Mesodermal cell (in vitro differentiated cells): ENCODE results near the gene RBP5. TPM values are rescaled to one million over a fixed set of nuclear protein-coding genes. Genes with fewer than 3 reads are reported as not detected.

Experiments
- H3K27ac ChIP-seq: 2 replicates; pipeline ENCODE4 v1.7.0; 2013; ENCODE audit warnings: mild to moderate bottlenecking, low read depth, low read length, moderate library complexity; ENCODE audit not compliant: severe bottlenecking
- H3K36me3 ChIP-seq: 2 replicates; pipeline ENCODE4 v1.7.1; 2013; ENCODE audit warnings: mild to moderate bottlenecking, low read length, moderate library complexity; ENCODE audit not compliant: control insufficient read depth, insufficient read depth
- H3K4me1 ChIP-seq: one replicate; pipeline ENCODE4 v1.7.1; 2013; ENCODE audit warnings: mild to moderate bottlenecking, low read length; ENCODE audit not compliant: insufficient read depth, control insufficient read depth, poor library complexity, severe bottlenecking
- H3K4me3 ChIP-seq: 2 replicates; pipeline ENCODE4 v1.7.0; 2013; ENCODE audit warnings: low read length, control low read depth, mild to moderate bottlenecking; ENCODE audit not compliant: insufficient read depth, poor library complexity, severe bottlenecking; ENCODE audit errors: extremely low read depth
- H3K9me3 ChIP-seq: 2 replicates; pipeline ENCODE4 v1.7.1; 2013; ENCODE audit warnings: mild to moderate bottlenecking, low read length, moderate library complexity; ENCODE audit not compliant: control insufficient read depth
- WGBS, 2 experiments: methylation state at CpG; one replicate each; pipeline ENCODE4 v1.1.5; 2013; ENCODE audit warnings: missing lambda C conversion rate in 2 of 2; ENCODE audit not compliant: insufficient coverage in 2 of 2; 5-methylcytosine and 5-hydroxymethylcytosine counted together
- polyA plus RNA-seq, 2 experiments: library from polyadenylated mRNA; stranded (reverse); fragments of 50-300 nt; gene quantifications; one replicate each; pipeline ENCODE4 v1.2.3, GENCODE V29; 2013

Gene RBP5
- not detected for polyA plus RNA-seq (2013, experiment 1 of 2)
- polyA plus RNA-seq (2013, experiment 2 of 2), result not detected

DNA sequence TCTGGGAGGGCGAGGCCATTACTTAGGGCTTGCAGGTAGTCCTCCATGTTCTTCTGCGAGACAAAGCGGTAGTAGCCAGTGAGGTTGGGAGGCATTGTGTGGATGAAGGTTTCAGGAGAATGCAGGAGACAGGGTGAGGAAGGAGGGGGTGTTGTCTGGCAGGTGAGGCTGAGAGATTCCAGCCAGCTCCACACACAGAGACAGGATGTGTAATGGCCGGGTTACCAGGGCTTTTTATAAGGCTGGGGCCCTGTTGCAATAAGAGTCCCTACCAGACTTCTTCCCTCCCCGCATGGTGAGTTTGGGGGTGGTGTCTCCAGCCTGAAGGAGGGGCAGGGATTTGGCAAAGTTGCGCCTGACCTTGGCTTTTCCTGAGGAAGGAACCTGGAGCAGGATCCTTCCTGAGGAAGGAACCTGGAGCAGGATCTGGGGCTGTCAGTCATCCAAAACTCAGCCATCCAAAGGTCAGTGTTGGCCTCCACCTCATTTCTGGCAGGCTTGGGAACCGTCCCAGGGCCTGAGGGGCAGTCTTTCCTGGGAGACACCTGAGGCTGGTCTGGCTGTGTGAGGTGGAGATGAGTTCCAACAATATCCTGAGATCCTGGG lies at the start of gene RBP5:
Gene RBP5, minus strand, starts transcription at position 209 of the 606 bp plus-strand sequence. Its CDS starts 114 bp downstream, at position 95.
- Histone ChIP-seq H3K27ac (no peak within 1 kb of the TSS), H3K4me3 (peak within 1 kb of the TSS; percentile 58), H3K9me3 (no peaks in the 10 kb centered on the region), H3K36me3 (no peaks in the 10 kb centered on the region), H3K4me1 (no peaks in the 10 kb centered on the region)
- 50 to 85% methylated on average over 1 to 4 of the region's 7 CpGs for WGBS, 2 experiments

DNA sequence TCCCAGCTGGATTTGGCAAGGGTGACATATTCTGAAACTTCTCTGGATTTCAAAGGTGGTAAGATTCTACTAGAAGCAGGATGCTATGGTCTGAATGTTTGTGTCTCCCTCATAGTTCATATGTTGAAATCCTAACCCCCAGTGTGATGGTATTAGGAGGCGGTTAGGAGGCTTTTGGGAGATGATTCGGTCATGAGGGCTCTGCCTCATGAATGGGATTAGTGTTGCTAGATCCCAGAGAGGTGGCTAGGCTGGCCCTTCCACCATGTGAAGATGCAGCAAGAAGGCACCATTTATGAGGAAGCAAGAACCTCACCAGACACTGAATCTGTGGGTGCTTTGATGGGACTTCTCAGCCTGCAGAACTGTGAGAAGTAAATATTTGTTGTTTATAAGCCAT lies 49.8 kb upstream of the RBP5 start:
- H3K9me3 ChIP-seq, result peaks cover 2% of the 10 kb centered on the region
- H3K4me1 ChIP-seq, result no peaks in the 10 kb centered on the region
- no peak overlapping the region for H3K27ac ChIP-seq
- 93% methylated on average over 2 of the region's 2 CpGs; no CpG with 5 or more reads in 1 of the 2 experiments for WGBS, 2 experiments
- H3K4me3 ChIP-seq, result no peak overlapping the region
- no peaks in the 10 kb centered on the region for H3K36me3 ChIP-seq

GRCh38 chr12:7176595-7176994 lies 47.9 kb upstream of the RBP5 start:
- H3K36me3 ChIP-seq, result no peaks in the 10 kb centered on the region
- no peak overlapping the region for H3K27ac ChIP-seq
- no peaks in the 10 kb centered on the region for H3K4me1 ChIP-seq
- H3K9me3 ChIP-seq, result peaks cover 3% of the 10 kb centered on the region
- 67 to 83% methylated on average over 1 of the region's 2 CpGs for WGBS, 2 experiments
- no peak overlapping the region for H3K4me3 ChIP-seq

DNA sequence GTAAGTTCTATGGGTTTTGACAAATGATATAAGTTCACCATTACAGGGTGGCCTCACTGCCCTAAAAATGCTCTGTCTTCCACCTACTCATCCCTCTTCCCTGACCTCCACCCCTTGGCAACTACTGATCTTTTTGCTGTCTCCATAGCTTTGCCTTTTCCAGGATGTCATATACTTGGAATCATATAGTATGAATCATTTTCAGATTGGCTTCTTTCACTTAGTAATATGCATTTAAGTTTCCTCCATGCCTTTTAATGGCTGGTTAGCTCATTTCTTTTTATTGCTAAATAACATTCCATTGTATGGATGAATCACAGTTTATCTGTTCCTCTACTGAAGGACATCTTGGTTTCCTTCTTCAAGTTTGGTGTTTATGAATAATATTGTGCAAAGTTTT lies 46.8 kb upstream of the RBP5 start:
- Histone ChIP-seq H3K36me3 (no peaks in the 10 kb centered on the region), H3K4me3 (no peak overlapping the region), H3K27ac (no peak overlapping the region), H3K4me1 (no peaks in the 10 kb centered on the region), H3K9me3 (peaks cover 11% of the 10 kb centered on the region)

GRCh38 chr12:7171854-7172253 lies 43.2 kb upstream of the RBP5 start:
- peaks cover 46% of the 10 kb centered on the region for H3K9me3 ChIP-seq

DNA sequence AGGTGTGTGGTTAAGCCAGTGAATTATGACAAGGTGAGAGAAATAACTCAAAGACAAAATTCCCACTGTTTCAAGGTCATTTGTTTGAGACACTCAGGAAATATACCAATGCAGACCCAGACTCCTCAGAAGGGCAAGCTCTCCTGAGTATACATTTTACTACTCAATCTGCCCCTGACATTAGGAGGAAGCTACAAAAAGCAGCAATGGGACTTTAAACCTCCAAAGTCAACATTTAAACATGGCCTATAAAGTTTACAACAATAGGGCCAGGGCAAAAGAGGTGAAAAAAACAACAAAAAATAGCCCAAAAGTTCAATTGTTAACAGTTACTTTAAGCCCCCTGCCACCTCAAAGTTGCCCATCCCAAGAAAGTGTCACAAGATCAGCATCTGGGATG lies 41.3 kb upstream of the RBP5 start:
- no peaks in the 10 kb centered on the region for H3K36me3 ChIP-seq
- no peak overlapping the region for H3K4me3 ChIP-seq
- no peak overlapping the region for H3K27ac ChIP-seq
- H3K9me3 ChIP-seq, result peaks cover 59% of the 10 kb centered on the region
- no peaks in the 10 kb centered on the region for H3K4me1 ChIP-seq

More at GRCh38 chr12:7171854-7172253, 43.2 kb upstream of the RBP5 start:
- 69% methylated on average over 1 of the region's 1 CpG; no CpG with 5 or more reads in 1 of the 2 experiments for WGBS, 2 experiments
- H3K4me1 ChIP-seq, result no peaks in the 10 kb centered on the region
- H3K4me3 ChIP-seq, result no peak overlapping the region
- no peak overlapping the region for H3K27ac ChIP-seq
- H3K36me3 ChIP-seq, result no peaks in the 10 kb centered on the region

- no peak overlapping the region for H3K27ac ChIP-seq
- no peak overlapping the region for H3K4me3 ChIP-seq
- H3K36me3 ChIP-seq, result no peaks in the 10 kb centered on the region
- WGBS, 2 experiments, result 29 to 36% methylated on average over 9 to 17 of the region's 19 CpGs
- no peaks in the 10 kb centered on the region for H3K4me1 ChIP-seq
- H3K9me3 ChIP-seq, result peaks cover 22% of the 10 kb centered on the region
Observed at GRCh38 chr12:7162691-7163114, 34.0 kb upstream of the RBP5 start.

GRCh38 chr12:7161811-7162210 lies 33.1 kb upstream of the RBP5 start:
- peaks cover 14% of the 10 kb centered on the region for H3K9me3 ChIP-seq
- H3K4me3 ChIP-seq, result no peak overlapping the region
- H3K27ac ChIP-seq, result no peak overlapping the region
- H3K36me3 ChIP-seq, result no peaks in the 10 kb centered on the region
- 84 to 94% methylated on average over 2 to 5 of the region's 5 CpGs for WGBS, 2 experiments
- no peaks in the 10 kb centered on the region for H3K4me1 ChIP-seq

DNA sequence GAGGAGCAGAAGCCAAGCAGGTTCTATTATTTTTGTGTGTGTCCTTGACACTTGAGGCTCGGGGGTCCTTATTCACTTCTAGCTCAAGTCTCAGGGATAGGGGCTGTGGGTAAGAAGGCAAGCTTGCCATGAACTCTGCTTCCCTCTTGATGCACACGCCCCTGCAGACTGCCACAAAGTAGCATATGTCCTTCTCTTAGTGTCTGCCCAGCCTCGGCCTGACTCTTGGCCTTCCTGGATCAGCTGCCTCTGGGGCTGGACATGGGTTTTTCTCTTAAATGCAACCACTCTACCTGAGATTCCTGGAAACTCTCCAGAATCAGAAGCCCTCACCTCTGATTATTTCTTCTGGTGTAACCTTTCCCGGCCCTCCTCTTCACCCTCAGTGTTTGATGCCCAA lies 32.6 kb upstream of the RBP5 start:
- no peaks in the 10 kb centered on the region for H3K4me1 ChIP-seq
- 100% methylated on average over 3 to 4 of the region's 4 CpGs for WGBS, 2 experiments
- H3K27ac ChIP-seq, result no peak overlapping the region
- H3K36me3 ChIP-seq, result no peaks in the 10 kb centered on the region
- H3K9me3 ChIP-seq, result peaks cover 10% of the 10 kb centered on the region
- H3K4me3 ChIP-seq, result no peak overlapping the region

DNA sequence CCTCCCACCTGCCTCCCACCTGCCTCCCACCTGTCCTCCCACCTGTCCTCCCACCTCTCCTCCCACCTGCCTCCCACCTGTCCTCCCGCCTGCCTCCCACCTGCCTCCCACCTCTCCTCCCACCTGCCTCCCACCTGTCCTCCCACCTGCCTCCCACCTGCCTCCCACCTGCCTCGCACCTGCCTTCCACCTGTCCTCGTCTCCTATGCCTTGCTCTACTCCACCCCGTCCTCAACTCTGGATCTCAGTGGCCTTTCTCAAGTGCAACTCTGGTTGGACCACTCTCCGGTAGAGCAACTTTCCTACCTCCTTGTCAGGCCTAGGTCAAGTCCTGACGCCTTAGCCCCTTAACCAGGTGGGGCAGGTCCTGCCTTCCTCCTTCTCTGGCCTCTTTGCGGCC lies 31.5 kb upstream of the RBP5 start:
- no peak overlapping the region for H3K4me3 ChIP-seq
- H3K36me3 ChIP-seq, result no peaks in the 10 kb centered on the region
- H3K9me3 ChIP-seq, result peaks cover 3% of the 10 kb centered on the region
- whole genome bisulfite sequencing, 2 experiments, result 79 to 80% methylated on average over 5 to 6 of the region's 7 CpGs
- peaks cover 3% of the 10 kb centered on the region for H3K4me1 ChIP-seq
- H3K27ac ChIP-seq, result no peak overlapping the region

GRCh38 chr12:7158781-7159609 lies 30.3 kb upstream of the RBP5 start:
- H3K9me3 ChIP-seq, result no peaks in the 10 kb centered on the region
- WGBS, 2 experiments, result 90 to 100% methylated on average over 4 to 5 of the region's 10 CpGs
- H3K36me3 ChIP-seq, result no peaks in the 10 kb centered on the region
- no peak overlapping the region for H3K4me3 ChIP-seq
- H3K27ac ChIP-seq, result no peak overlapping the region
- H3K4me1 ChIP-seq, result peaks cover 7% of the 10 kb centered on the region
